SHP77 (cell line): Measurements from ENCODE around the gene GSTA3.
"Not testable (repeated sequence)": the region's sequence is repeated elsewhere in the genome, so short reads cannot be mapped to it uniquely, and the experiment has no call there.

Experiments used
- DNase-seq, 2 experiments: peaks; one replicate each; lab custom pipeline; 2025; lab: John Stamatoyannopoulos, UW

Gene GSTA3

GRCh38 chr6:52910091-52910490 lies 593 bp upstream of the GSTA3 start:
- no peak for DNase-seq

GRCh38 chr6:52909131-52909530 lies 367 bp downstream of the GSTA3 start:
- no peak for DNase-seq

GRCh38 chr6:52908526-52908925 lies 972 bp downstream of the GSTA3 start:
- no peak for DNase-seq

GRCh38 chr6:52904562-52905279 lies 4.8 kb downstream of the GSTA3 start:
- no peak for DNase-seq

- no peak for DNase-seq
Observed at GRCh38 chr6:52900536-52900935, 9.0 kb downstream of the GSTA3 start.

GRCh38 chr6:52895790-52896189 lies 13.7 kb downstream of the GSTA3 start:
- peak in 1 of 2 experiments; percentile 12 for DNase-seq

- DNase-seq = no peak
Observed at GRCh38 chr6:52894285-52894684, 15.2 kb downstream of the GSTA3 start.

- no peak for DNase-seq
Observed at GRCh38 chr6:52893803-52894202, 15.7 kb downstream of the GSTA3 start.

- DNase-seq = no peak
Observed at GRCh38 chr6:52893221-52893620, 16.3 kb downstream of the GSTA3 start.

GRCh38 chr6:52890018-52890417 lies 19.5 kb downstream of the GSTA3 start:
- no peak for DNase-seq

- DNase-seq = no peak
Observed at GRCh38 chr6:52887910-52888524, 21.5 kb downstream of the GSTA3 start.

- DNase-seq = peak; percentile 70 to 74
Observed at GRCh38 chr6:52881996-52882841, 27.3 kb downstream of the GSTA3 start.

GRCh38 chr6:52881662-52881995 lies 27.9 kb downstream of the GSTA3 start:
- DNase-seq = peak in 1 of 2 experiments; percentile 50

- no peak for DNase-seq
Observed at GRCh38 chr6:52877786-52878185, 31.7 kb downstream of the GSTA3 start.

GRCh38 chr6:52877168-52877567 lies 32.3 kb downstream of the GSTA3 start:
- no peak for DNase-seq

- DNase-seq = no peak
Observed at GRCh38 chr6:52876056-52876787, 33.3 kb downstream of the GSTA3 start.

GRCh38 chr6:52872031-52872430 lies 37.5 kb downstream of the GSTA3 start:
- no peak for DNase-seq

- DNase-seq = no peak
Observed at GRCh38 chr6:52871621-52872020, 37.9 kb downstream of the GSTA3 start.

- DNase-seq = not testable (repeated sequence)
Observed at GRCh38 chr6:52870335-52871091, 39.0 kb downstream of the GSTA3 start.

- not testable (repeated sequence) for DNase-seq
Observed at GRCh38 chr6:52868899-52869298, 40.6 kb downstream of the GSTA3 start.

- no peak for DNase-seq
Observed at GRCh38 chr6:52868240-52868639, 41.3 kb downstream of the GSTA3 start.
